Keratinocyte (primary cell): ENCODE measurements around the gene PSMD2. TPM values are rescaled to one million over a fixed set of nuclear protein-coding genes. Genes with fewer than 3 reads are reported as not detected.

Experiments used
- DNase-seq: peaks from one replicate; pipeline ENCODE4 v3.0.0-alpha.2; 2011; ENCODE audit warnings: low read depth, missing footprints, low spot score
- FAIRE-seq: peaks from 2 replicates; lab custom pipeline; 2011; peaks lifted over from hg19 to GRCh38; lab: Jason Lieb, UNC
- H2AFZ ChIP-seq: 2 replicates; pipeline ENCODE4 v1.6.0; 2012; ENCODE audit warnings: low read length, control low read depth, inconsistent platforms; ENCODE audit not compliant: control insufficient read depth
- H3K27ac ChIP-seq: 2 replicates; pipeline ENCODE4 v1.5.1; 2011; ENCODE audit warnings: low read length; ENCODE audit not compliant: control insufficient read depth, insufficient read depth
- H3K27me3 ChIP-seq: 3 replicates; pipeline ENCODE4 v1.6.0; 2011; ENCODE audit warnings: low read length; ENCODE audit not compliant: control insufficient read depth, insufficient read depth; ENCODE audit errors: extremely low read depth
- H3K36me3 ChIP-seq, 2 experiments: 2 replicates in 1 of 2; 3 replicates in 1 of 2; pipeline ENCODE4 v1.5.1; 2011; ENCODE audit warnings: low read length in 2 of 2, mild to moderate bottlenecking in 1 of 2; ENCODE audit not compliant: control insufficient read depth in 2 of 2, insufficient read depth in 2 of 2; ENCODE audit errors: extremely low read depth in 1 of 2
- H3K4me1 ChIP-seq: 3 replicates; pipeline ENCODE4 v1.5.1; 2011; ENCODE audit warnings: low read length; ENCODE audit not compliant: control insufficient read depth, insufficient read depth; ENCODE audit errors: extremely low read depth
- H3K4me2 ChIP-seq: 3 replicates; pipeline ENCODE4 v1.6.0; 2011; ENCODE audit warnings: low read depth, low read length; ENCODE audit not compliant: control insufficient read depth, insufficient read depth; ENCODE audit errors: extremely low read depth
- H3K4me3 ChIP-seq, 3 experiments: fragments of 200-600 bp in 1 of 3; sonication (generic) in 1 of 3; 2 replicates in 2 of 3; 3 replicates in 1 of 3; pipeline ENCODE4 v1.5.1; 2011 to 2016; ENCODE audit warnings: low read length in 3 of 3, mild to moderate bottlenecking in 3 of 3, control low read depth in 2 of 3, inconsistent platforms in 1 of 3, low read depth in 1 of 3, mixed read lengths in 1 of 3, mixed run types in 1 of 3, moderate library complexity in 1 of 3; ENCODE audit not compliant: control insufficient read depth in 2 of 3, insufficient read depth in 2 of 3; ENCODE audit errors: extremely low read depth in 1 of 3
- H3K79me2 ChIP-seq: 2 replicates; pipeline ENCODE4 v1.6.0; 2012; ENCODE audit warnings: low read length; ENCODE audit not compliant: control insufficient read depth, insufficient read depth
- H3K9ac ChIP-seq: 3 replicates; pipeline ENCODE4 v1.6.0; 2011; ENCODE audit warnings: low read length; ENCODE audit not compliant: control insufficient read depth, insufficient read depth; ENCODE audit errors: extremely low read depth
- H3K9me1 ChIP-seq: 3 replicates; pipeline ENCODE4 v1.6.0; 2011; ENCODE audit warnings: low read length; ENCODE audit not compliant: control insufficient read depth, insufficient read depth; ENCODE audit errors: extremely low read depth
- H3K9me3 ChIP-seq: 2 replicates; pipeline ENCODE4 v1.5.1; 2012; ENCODE audit warnings: low read depth, low read length; ENCODE audit not compliant: control insufficient read depth
- H4K20me1 ChIP-seq: 3 replicates; pipeline ENCODE4 v1.6.0; 2011; ENCODE audit warnings: low read length; ENCODE audit not compliant: control insufficient read depth, insufficient read depth; ENCODE audit errors: extremely low read depth
- EZH2 ChIP-seq: IDR thresholded peaks from one replicate; pipeline ENCODE4 v1.6.1; 2012; ENCODE audit warnings: inconsistent platforms, mild to moderate bottlenecking, low read length, moderate library complexity
- dilution Hi-C: fragments of 300-500 bp; cut with MboI; formaldehyde crosslinking; loops from one replicate; pipeline ENCODE4 v1.7.0; 2020; ENCODE audit warnings: low sequenced_read_pairs; ENCODE audit not compliant: extremely low pct_ligation_motif_present
- polyA plus RNA-seq, 5 experiments: library from polyadenylated mRNA; depleted of rRNA in 3 of 5; stranded (reverse) in 3 of 5; stranded (forward) in 1 of 5; unstranded in 1 of 5; fragments of >200 nt; gene quantifications; 1 replicate in 1 of 5; 2 replicates in 3 of 5; 3 replicates in 1 of 5; pipeline versions ENCODE4 v1.2.1 to v1.2.3, GENCODE V29; 2011 to 2012; ENCODE audit warnings: missing spikeins in 2 of 5, low read depth in 1 of 5, low replicate concordance in 1 of 5
- TF ChIP-seq, protein P1 (sequence below), 3 experiments: IDR thresholded peaks in 1 of 3; conservative IDR thresholded peaks in 1 of 3; optimal IDR thresholded peaks in 1 of 3; 2 replicates in 2 of 3; 3 replicates in 1 of 3; pipeline versions ENCODE3 to v1.5.1; 2011; ENCODE audit warnings: low read length in 3 of 3, mild to moderate bottlenecking in 3 of 3, moderate library complexity in 2 of 3, control low read depth in 1 of 3, inconsistent platforms in 1 of 3; ENCODE audit not compliant: insufficient read depth in 2 of 3; ENCODE audit errors: extremely low read depth in 1 of 3

PSMD2 gene
- polyA plus RNA-seq, 1 donor (not counting 4 experiments of a cell fraction or from before 2014, with no cell fraction given) = 593 TPM

DNA sequence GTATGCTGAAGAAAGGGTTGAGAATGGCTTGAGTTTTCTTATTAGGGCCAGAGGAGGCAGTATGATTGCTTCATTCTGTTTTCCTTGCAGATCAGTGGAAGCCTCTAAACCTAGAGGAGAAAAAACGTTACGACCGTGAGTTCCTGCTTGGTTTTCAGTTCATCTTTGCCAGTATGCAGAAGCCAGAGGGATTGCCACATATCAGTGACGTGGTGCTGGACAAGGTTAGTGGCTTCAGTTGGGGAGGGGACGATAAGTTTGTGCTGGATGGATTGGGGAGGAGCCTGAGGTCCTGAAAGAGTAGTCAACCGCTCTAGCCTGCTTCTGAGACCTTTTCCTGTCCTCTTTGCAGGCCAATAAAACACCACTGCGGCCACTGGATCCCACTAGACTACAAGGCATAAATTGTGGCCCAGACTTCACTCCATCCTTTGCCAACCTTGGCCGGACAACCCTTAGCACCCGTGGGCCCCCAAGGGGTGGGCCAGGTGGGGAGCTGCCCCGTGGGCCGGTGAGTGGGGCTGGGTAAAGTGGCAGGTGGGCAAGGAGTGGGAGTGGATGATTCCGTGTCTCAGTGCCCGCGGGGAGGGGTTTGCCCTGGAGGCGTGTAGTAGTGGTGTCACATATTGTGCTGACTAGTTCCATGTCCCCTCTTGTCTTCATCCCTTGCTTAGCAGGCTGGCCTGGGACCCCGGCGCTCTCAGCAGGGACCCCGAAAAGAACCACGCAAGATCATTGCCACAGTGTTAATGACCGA lies 23.9 kb downstream of the PSMD2 start:
- H3K4me1 ChIP-seq = peaks cover 20% of the 10 kb centered on the region
- peaks cover 65 to 79% of the 10 kb centered on the region in 2 experiments for H3K36me3 ChIP-seq
- peaks cover 91% of the 10 kb centered on the region for H3K79me2 ChIP-seq
- no peak overlapping the region for H3K27ac ChIP-seq
- DNase-seq (no peak), FAIRE-seq (no peak)
- TF ChIP-seq, protein P1, sequence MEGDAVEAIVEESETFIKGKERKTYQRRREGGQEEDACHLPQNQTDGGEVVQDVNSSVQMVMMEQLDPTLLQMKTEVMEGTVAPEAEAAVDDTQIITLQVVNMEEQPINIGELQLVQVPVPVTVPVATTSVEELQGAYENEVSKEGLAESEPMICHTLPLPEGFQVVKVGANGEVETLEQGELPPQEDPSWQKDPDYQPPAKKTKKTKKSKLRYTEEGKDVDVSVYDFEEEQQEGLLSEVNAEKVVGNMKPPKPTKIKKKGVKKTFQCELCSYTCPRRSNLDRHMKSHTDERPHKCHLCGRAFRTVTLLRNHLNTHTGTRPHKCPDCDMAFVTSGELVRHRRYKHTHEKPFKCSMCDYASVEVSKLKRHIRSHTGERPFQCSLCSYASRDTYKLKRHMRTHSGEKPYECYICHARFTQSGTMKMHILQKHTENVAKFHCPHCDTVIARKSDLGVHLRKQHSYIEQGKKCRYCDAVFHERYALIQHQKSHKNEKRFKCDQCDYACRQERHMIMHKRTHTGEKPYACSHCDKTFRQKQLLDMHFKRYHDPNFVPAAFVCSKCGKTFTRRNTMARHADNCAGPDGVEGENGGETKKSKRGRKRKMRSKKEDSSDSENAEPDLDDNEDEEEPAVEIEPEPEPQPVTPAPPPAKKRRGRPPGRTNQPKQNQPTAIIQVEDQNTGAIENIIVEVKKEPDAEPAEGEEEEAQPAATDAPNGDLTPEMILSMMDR (optimal IDR thresholded peaks at IDR 0.05 in 1 of 3, IDR thresholded peaks at IDR 0.05 in 1 of 3, conservative IDR thresholded peaks at IDR 0.05 in 1 of 3; ENCODE audit: extremely low read depth in 1 of 3, insufficient read depth in 2 of 3, low read length in 3 of 3) = no peak
- TF ChIP-seq EZH2 = no peak
- dilution Hi-C loops = no loop called here
- no peak overlapping the region for H3K4me2 ChIP-seq
- no peaks in the 10 kb centered on the region for H3K9me3 ChIP-seq
- no peak overlapping the region for H3K4me3 ChIP-seq
- peaks cover 41% of the 10 kb centered on the region for H4K20me1 ChIP-seq
- H2AFZ ChIP-seq = no peak overlapping the region
- no peaks in the 10 kb centered on the region for H3K9me1 ChIP-seq
- no peak overlapping the region for H3K9ac ChIP-seq
- no peaks in the 10 kb centered on the region for H3K27me3 ChIP-seq

DNA sequence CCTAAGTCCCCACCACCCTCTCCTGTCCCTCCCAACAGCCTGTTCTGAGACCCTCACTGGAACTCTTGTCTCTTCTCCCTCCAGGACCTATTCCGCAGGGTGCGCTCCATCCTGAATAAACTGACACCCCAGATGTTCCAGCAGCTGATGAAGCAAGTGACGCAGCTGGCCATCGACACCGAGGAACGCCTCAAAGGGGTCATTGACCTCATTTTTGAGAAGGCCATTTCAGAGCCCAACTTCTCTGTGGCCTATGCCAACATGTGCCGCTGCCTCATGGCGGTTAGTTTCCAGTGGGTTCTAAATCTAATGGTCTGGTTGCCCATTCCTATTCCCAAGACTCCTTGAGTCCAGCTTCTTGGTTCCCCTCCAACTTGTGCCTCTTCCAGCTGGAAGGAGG lies 24.7 kb downstream of the PSMD2 start:
- no peak overlapping the region for H3K9ac ChIP-seq
- no peak overlapping the region for H3K27ac ChIP-seq
- dilution Hi-C loops = no loop called here
- no peak overlapping the region for H2AFZ ChIP-seq
- H3K79me2 ChIP-seq = peaks cover 89% of the 10 kb centered on the region
- TF ChIP-seq, protein P1 (optimal IDR thresholded peaks at IDR 0.05 in 1 of 3, IDR thresholded peaks at IDR 0.05 in 1 of 3, conservative IDR thresholded peaks at IDR 0.05 in 1 of 3; ENCODE audit: extremely low read depth in 1 of 3, insufficient read depth in 2 of 3, low read length in 3 of 3) = no peak
- TF ChIP-seq EZH2 = no peak
- FAIRE-seq (no peak), DNase-seq (no peak)
- H3K4me2 ChIP-seq = no peak overlapping the region
- peaks cover 38% of the 10 kb centered on the region for H4K20me1 ChIP-seq
- H3K36me3 ChIP-seq = peaks cover 70 to 82% of the 10 kb centered on the region in 2 experiments
- peaks cover 17% of the 10 kb centered on the region for H3K4me1 ChIP-seq
- no peaks in the 10 kb centered on the region for H3K27me3 ChIP-seq
- no peaks in the 10 kb centered on the region for H3K9me1 ChIP-seq
- no peak overlapping the region for H3K4me3 ChIP-seq
- H3K9me3 ChIP-seq = no peaks in the 10 kb centered on the region
